Measurements from ENCODE around the gene ZDHHC14.
A peak's percentile ranks its signal among the peaks of the same experiment; 100 is the strongest.
"Not testable (repeated sequence)": the region's sequence is repeated elsewhere in the genome, so short reads cannot be mapped to it uniquely, and the experiment has no call there.

Gene ZDHHC14

DNA sequence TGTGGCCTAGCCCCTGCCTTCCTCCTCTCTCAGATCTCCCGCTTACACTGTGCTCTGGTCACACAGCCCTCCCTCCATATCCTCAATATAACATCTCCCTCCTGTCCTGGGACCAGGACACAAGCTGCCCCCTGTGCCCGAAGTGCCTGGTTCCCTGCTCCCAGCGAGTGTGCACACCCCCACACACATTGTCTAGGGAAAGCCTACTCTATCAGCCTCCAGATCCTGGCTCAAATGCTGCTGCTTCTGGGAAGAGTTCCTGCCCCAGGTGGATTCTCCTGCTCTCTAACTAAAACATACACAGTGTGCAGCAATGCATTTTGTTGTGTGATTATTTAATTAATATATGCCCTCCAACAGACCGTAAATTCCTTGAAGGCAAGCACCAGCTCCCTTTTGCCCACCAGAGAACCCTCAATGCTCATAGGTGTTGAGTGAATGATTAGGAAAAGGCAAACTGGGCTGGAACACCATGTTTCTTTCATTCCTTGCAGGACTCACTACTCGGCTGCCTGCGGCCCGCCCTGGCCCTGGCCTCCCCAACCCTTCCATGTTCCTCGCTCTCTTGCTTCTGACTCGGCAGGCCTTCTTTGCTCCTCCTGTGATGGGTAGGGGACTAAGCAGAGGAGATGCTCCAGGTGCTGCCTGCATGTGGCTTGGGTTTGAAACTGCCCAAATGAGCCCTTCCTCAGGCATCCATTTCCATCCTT lies 194.6 kb downstream of the ZDHHC14 start:
- no peak for DNase-seq

DNA sequence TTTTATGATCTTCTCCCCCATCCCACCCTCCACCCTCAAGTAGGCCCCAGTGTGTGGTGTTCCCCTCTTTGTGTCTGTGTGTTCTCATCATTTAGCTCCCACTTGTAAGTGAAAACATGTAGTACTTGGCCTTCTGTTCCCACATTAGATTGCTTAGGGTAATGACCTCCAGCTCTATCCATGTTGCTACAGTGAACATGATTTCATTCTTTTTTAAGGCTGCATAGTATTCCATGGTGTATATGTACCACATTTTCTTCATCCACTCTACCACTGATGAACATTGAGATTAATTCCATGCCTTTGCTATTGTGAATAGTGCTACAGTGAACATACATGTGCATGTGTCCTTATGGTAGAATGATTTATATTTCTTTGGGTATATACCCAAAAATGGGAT lies 196.0 kb downstream of the ZDHHC14 start:
- not testable (repeated sequence) for DNase-seq

DNA sequence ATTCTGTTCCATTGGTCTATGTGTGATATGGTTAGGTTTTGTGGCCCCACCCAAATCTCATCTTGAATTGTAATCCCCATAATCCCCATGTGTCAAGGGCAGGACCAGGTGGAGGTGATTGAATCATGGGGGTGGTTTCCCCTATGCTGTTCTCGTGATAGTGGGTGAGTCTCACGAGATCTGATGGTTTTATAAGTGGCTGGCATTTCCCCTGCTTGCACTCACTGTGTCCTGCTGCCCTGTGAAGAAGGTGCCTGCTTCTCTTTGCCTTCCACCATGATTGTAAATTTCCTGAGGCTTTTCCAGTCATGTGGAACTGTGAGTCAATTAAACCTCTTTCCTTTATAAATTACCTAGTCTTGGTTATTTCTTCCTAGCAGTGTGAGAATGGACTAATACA lies 197.5 kb downstream of the ZDHHC14 start:
- not testable (repeated sequence) for DNase-seq

DNA sequence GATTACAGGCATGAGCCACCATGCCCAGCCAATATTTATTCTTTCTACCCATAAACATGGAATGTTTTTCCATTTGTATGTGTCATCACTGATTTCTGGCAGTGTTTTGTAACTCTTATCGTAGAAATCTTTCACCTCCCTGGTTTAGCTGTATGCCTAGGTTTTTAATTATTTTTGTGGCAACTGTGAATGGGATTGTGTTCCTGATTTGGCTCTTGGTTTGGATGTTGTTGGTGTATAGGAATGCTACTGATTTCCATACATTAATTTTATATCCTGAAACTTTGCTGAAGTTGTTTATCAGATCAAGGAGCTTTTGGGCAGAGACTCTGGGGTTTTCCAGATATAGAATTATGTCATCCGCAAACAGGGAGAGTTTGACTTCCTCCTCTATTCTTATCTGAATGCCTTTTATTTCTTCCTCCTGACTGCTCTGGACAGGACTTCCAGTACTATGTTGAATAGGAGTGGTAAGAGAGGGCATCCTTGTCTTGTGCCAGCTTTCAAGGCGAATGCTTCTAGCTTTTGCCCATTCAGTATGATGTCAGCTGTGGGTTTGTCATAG lies 198.6 kb downstream of the ZDHHC14 start:
- DNase-seq, result no peak

DNA sequence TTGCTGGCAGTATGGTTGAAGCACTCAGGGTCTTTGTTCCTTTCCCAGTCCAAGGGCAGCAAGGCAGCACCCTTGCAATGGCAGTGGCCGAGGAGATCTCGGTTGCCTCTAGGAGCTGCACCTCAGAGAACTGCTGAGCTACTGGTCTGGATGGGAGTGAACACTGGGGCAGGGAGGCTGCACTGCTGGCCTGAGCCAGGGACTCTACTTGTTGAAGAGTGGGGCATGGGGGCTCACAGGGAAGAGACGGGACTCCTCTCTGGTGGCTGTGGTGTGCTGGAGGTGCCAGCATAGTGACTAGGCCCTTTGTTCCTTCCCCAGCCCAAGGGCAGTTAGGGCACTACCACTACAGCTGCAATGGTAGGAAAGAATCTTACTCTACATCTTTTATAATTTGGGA lies 203.0 kb downstream of the ZDHHC14 start:
- no peak for DNase-seq

GRCh38 chr6:157585274-157586087 lies 204.5 kb downstream of the ZDHHC14 start:
- no peak for DNase-seq

GRCh38 chr6:157586088-157586414 lies 205.1 kb downstream of the ZDHHC14 start:
- DNase-seq, result no peak

DNA sequence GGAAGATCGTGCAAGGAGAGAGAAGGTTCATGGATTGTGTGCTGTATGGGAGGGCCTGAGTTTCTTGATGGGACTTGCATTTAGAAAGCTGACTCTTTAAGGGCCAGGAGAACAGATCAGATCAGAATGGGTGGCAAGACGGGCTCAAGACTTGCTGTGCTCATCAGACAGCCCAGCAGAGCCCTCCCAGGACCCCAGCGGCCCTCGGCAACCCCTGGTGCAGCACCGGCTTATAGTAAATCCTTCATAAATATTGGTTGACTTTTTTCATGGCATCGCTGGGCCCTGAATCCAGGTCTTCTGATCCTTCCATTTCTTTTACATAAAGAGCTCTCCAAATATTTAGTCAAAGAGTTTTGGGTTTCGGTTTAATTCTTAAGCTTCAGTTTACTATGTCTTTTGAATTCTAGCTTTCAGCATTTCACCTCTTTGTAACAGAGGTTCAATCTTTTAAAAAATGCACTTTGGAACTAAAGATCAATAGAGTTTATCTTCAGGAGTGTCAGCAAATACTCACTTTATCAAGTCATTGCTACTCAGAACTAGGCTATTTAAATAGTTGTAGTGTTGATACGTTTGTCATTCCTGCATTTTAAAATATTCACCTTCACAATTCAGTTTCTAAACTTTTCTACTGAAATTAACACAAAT lies 205.6 kb downstream of the ZDHHC14 start:
- DNase-seq, result no peak

DNA sequence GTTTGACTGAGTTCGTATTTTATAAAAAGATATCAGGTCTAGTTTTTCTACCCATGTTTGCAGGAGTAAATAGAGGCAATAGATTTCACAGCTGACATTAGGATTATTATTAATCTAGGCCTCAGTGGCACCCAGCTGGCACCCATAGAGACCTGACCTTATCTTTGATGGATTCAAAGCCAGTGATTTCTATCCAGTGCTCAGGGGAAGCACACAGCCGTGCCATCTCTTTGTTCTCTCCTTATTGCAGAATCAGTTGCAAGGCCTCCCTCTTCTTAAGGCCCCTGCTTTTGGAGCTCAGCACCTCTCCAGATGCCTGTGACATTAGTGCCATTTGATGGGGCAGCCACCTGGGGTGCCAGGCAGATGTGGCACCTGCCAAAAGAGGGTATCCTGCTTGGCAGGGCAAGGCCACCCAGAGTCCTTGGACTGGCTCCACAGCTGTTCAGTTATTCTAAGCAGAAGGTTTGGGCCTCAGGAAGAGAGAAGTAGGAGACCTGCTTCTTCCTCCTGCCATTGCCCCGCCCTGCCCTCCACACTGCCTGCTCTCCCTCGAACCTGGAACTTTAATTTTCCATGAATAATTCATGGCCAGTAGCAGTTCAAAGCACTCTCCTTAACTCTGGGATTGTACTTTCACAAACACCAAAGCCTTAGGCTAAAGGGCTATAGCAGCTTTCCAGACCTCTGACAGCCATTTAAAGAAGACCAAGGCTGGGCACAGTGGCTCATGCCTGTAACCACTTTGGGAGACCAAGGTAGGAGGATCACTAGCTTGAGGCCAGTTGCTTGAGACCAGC lies 206.3 kb downstream of the ZDHHC14 start:
- DNase-seq, result no peak

DNA sequence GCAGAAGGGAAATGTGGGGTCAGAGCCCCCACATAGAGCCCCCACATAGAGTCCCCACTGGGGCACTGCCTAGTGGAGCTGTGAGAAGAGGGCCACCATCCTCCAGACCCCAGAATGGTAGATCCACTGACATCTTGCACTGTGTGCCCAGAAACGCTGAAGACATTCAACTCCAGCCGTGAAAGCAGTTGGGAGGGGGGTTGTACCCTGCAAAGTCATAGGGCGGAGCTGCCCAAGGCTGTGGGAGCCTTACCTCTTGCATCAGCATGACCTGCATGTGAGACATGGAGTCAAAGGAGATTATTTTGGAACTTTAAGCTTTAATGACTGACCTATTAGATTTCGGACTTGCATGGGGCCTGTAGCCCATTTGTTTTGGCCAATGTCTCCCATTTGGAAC lies 209.7 kb downstream of the ZDHHC14 start:
- DNase-seq, result not testable (repeated sequence)

- DNase-seq, result no peak
Measured at GRCh38 chr6:157592541-157592940, 211.6 kb downstream of the ZDHHC14 start.

DNA sequence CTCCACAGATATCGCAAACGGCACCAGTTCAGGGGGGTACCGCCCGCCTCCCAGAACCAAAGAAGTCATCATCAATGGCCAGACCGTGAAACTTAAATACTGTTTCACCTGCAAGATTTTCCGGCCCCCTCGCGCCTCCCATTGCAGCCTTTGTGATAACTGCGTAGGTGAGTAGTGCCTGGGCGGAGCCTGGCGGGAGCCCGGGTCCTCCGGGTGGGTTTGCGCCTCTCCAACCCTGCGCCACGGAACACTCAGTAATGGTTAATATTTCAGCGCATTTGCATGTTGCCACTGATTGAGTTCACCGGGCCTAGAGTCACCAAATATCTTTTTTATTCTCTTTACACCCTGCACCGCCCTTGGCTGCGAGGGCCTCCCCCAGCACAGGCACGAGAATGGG lies 212.0 kb downstream of the ZDHHC14 start:
- no peak for DNase-seq

DNA sequence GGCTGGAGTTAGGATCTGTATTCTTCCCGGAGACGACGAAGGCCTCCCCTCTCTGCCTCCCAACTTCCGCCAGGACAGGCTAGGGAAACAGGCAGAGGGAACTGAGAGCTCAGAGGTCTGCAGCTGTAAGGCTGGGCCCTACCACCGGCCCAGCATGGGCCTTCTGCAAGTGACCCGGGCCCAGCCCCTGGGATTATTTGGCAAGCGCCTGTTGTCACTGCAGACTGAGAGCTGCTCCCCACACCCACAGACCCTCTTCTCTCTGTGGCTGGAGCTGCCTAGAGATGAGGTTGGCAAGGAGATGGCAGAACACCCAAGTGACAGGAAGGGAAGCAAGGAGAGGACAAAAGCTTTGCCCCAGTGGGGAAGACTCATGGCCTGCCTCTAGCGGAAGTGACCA lies 212.6 kb downstream of the ZDHHC14 start:
- no peak for DNase-seq

GRCh38 chr6:157594292-157594691 lies 213.3 kb downstream of the ZDHHC14 start:
- DNase-seq, result no peak

DNA sequence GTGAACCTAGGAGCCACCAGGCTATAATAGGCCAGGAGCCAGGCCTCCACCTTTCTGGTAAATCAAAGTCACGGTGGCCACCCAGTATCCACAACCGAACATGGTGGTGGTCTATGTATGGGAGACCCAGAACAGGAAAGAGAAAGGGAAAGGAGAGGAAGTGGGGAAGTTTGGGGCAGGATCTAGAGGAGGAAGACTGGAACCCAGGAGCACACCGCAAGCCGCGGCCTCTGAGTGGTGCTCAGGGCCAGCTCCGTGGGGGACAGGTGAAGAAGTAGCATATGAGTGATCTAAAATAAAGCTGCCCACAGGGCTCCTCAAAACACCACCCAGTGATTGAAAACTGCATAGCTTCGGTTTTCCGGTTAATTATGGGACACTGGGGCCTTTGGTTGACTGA lies 214.8 kb downstream of the ZDHHC14 start:
- DNase-seq, result no peak

- no peak for DNase-seq
Measured at GRCh38 chr6:157596461-157596860, 215.5 kb downstream of the ZDHHC14 start.

DNA sequence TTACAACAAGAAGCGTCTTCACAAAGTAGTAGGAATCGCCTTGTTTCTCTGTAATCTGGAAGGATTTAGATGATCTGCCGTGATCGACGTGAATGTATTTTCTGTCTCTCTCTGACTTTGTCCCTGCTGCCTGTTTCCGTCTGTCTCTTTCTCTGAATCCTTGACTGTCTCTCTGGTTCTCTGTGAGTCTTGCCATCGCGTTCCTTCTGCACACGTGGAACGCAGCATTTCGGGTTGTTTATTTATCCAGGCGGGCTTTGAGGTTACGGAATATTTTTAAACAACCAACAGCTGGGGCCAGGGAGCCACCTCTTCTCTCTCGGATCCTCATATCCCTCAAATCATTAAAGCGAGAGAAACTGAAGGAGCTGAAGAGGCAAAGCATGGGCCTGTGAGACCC lies 215.9 kb downstream of the ZDHHC14 start:
- DNase-seq, result no peak

DNA sequence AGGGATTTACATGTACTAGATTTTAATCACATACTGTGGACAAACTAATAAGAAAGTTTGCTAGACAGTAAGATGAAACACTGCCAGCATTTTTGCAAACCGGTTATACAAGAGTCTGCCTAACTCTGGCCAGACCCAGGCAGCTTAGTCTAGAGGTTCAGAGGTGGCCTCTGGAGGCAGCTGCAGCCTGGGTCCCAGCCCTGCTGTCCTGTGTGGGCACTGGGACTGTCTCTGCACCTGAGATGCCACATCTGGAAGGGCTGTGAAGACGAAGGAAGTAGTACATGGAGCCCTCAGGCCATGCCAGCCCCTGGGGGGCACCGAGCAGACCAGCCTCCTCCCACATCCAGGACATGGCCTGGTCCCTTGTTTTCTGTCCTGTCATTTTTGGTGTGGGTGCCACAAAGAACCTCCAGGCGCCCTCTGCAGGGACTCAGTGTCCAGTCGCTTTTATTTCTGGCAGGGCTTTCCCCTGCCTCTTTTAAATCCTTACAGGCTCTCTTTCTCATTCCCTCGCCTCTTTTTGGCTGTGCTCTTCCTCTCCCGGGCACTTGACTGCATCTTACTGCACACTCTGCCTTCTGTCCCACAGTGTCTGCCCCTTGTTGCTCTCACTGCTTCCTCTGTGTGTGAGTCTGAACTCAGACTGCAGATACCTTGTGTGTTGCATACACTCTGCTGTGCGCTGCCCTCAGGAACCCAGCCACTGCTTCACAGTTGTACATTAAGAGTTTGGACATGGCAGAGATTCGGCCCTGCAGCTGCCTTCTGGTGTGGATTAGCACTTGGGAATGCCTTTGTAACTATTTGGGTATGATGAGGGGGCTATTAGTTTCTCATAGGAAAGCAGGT lies 216.7 kb downstream of the ZDHHC14 start:
- peak; percentile 55 for DNase-seq

GRCh38 chr6:157599191-157599590 lies 218.2 kb downstream of the ZDHHC14 start:
- no peak for DNase-seq

DNA sequence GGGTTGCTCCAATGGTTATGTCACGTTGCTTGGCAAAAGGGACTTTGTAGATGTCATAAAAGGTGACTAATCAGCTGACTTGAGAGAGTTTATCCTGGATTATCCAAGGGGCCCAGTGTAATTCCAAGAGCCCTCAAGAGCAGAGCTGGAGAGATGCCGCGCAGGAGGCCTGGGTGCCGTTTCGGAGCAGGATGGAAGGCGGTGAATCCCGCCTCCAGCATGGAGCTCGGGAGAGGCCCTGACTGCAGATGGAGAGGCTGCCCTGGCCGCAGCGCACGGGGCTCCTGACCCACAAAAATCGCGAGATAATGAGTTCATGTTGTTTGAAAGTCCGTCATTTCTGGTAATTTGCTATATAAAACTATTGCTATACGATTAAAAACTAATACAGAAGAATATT lies 219.8 kb downstream of the ZDHHC14 start:
- DNase-seq, result no peak

- no peak for DNase-seq
Measured at GRCh38 chr6:157602521-157603295, 221.7 kb downstream of the ZDHHC14 start.
